Nephron (organoid): ENCODE results near the gene DHX32.

Experiments used
- H3K27ac Mint-ChIP-seq, 3 experiments: 2 replicates each; pipeline ENCODE4 v1.8.0; 2020; ENCODE audit warnings: mixed read lengths in 3 of 3, mild to moderate bottlenecking in 2 of 3, moderate library complexity in 1 of 3
- H3K27me3 Mint-ChIP-seq: 2 replicates; pipeline ENCODE4 v1.8.0; 2021; ENCODE audit warnings: low read depth, mild to moderate bottlenecking, moderate library complexity, mixed read lengths
- H3K36me3 Mint-ChIP-seq: 2 replicates; pipeline ENCODE4 v1.8.0; 2020; ENCODE audit warnings: low read depth, mixed read lengths
- H3K4me1 Mint-ChIP-seq: 2 replicates; pipeline ENCODE4 v1.8.0; 2020; ENCODE audit warnings: mixed read lengths
- H3K4me3 Mint-ChIP-seq, 3 experiments: 2 replicates each; pipeline ENCODE4 v1.8.0; 2020; ENCODE audit warnings: mild to moderate bottlenecking in 3 of 3, mixed read lengths in 3 of 3, moderate library complexity in 2 of 3
- H3K9me3 Mint-ChIP-seq: 2 replicates; pipeline ENCODE4 v1.8.0; 2020; ENCODE audit warnings: mixed read lengths
- CTCF ChIP-seq, 3 experiments: fragments of 200-600 bp; sonication (generic); IDR thresholded peaks; one replicate each; pipeline ENCODE4 v1.5.0; 2021; ENCODE audit warnings: antibody characterized with exemption in 3 of 3; ENCODE audit not compliant: unreplicated experiment in 3 of 3

The DHX32 gene

GRCh38 chr10:125820701-125821100 is 60.4 kb downstream of the DHX32 start:
- peak overlapping the region in 1 of 3 experiments; percentile 23 for H3K27ac Mint-ChIP-seq
- peaks cover 20% of the 10 kb centered on the region for H3K4me1 Mint-ChIP-seq
- no peak for TF ChIP-seq CTCF (IDR thresholded peaks at IDR 0.05; ENCODE audit: unreplicated experiment in 3 of 3)
- H3K9me3 Mint-ChIP-seq: no peaks in the 10 kb centered on the region
- H3K36me3 Mint-ChIP-seq: no peaks in the 10 kb centered on the region
- H3K27me3 Mint-ChIP-seq: no peaks in the 10 kb centered on the region
- peak overlapping the region; percentile 84 to 88 (median 86) for H3K4me3 Mint-ChIP-seq

GRCh38 chr10:125817337-125817946 is 63.6 kb downstream of the DHX32 start:
- H3K4me1 Mint-ChIP-seq: peaks cover 38% of the 10 kb centered on the region
- TF ChIP-seq CTCF (IDR thresholded peaks at IDR 0.05; ENCODE audit: unreplicated experiment in 3 of 3): no peak
- H3K4me3 Mint-ChIP-seq: no peak overlapping the region
- H3K27me3 Mint-ChIP-seq: no peaks in the 10 kb centered on the region
- no peak overlapping the region for H3K27ac Mint-ChIP-seq
- peaks cover 22% of the 10 kb centered on the region for H3K36me3 Mint-ChIP-seq
- no peaks in the 10 kb centered on the region for H3K9me3 Mint-ChIP-seq

- H3K4me1 Mint-ChIP-seq: peaks cover 33% of the 10 kb centered on the region
- H3K36me3 Mint-ChIP-seq: peaks cover 25% of the 10 kb centered on the region
Measured at GRCh38 chr10:125816548-125816947, 64.5 kb downstream of the DHX32 start.

GRCh38 chr10:125815764-125816163 is 65.3 kb downstream of the DHX32 start:
- no peak for TF ChIP-seq CTCF (IDR thresholded peaks at IDR 0.05; ENCODE audit: unreplicated experiment in 3 of 3)
- H3K4me3 Mint-ChIP-seq: no peak overlapping the region
- peaks cover 32% of the 10 kb centered on the region for H3K36me3 Mint-ChIP-seq
- peak overlapping the region in 2 of 3 experiments; percentile 8 to 39 for H3K27ac Mint-ChIP-seq
- no peaks in the 10 kb centered on the region for H3K9me3 Mint-ChIP-seq
- peaks cover 26% of the 10 kb centered on the region for H3K4me1 Mint-ChIP-seq
- H3K27me3 Mint-ChIP-seq: no peaks in the 10 kb centered on the region

More at GRCh38 chr10:125816548-125816947, 64.5 kb downstream of the DHX32 start:
- no peaks in the 10 kb centered on the region for H3K9me3 Mint-ChIP-seq
- H3K27ac Mint-ChIP-seq: no peak overlapping the region
- no peaks in the 10 kb centered on the region for H3K27me3 Mint-ChIP-seq
- no peak overlapping the region for H3K4me3 Mint-ChIP-seq
- TF ChIP-seq CTCF (IDR thresholded peaks at IDR 0.05; ENCODE audit: unreplicated experiment in 3 of 3): no peak

- no peak for TF ChIP-seq CTCF (IDR thresholded peaks at IDR 0.05; ENCODE audit: unreplicated experiment in 3 of 3)
- peaks cover 52% of the 10 kb centered on the region for H3K36me3 Mint-ChIP-seq
- no peaks in the 10 kb centered on the region for H3K27me3 Mint-ChIP-seq
- no peak overlapping the region for H3K4me3 Mint-ChIP-seq
- H3K4me1 Mint-ChIP-seq: peaks cover 24% of the 10 kb centered on the region
- peak overlapping the region in 1 of 3 experiments; percentile 46 for H3K27ac Mint-ChIP-seq
- no peaks in the 10 kb centered on the region for H3K9me3 Mint-ChIP-seq
Measured at GRCh38 chr10:125812128-125812750, 68.9 kb downstream of the DHX32 start.

GRCh38 chr10:125811251-125811650 is 69.8 kb downstream of the DHX32 start:
- Mint-ChIP-seq H3K36me3 (peaks cover 61% of the 10 kb centered on the region), H3K4me3 (no peak overlapping the region), H3K4me1 (peaks cover 23% of the 10 kb centered on the region), H3K27ac (peak overlapping the region in 2 of 3 experiments; percentile 53 to 79), H3K27me3 (no peaks in the 10 kb centered on the region), H3K9me3 (no peaks in the 10 kb centered on the region)
- TF ChIP-seq CTCF (IDR thresholded peaks at IDR 0.05; ENCODE audit: unreplicated experiment in 3 of 3): no peak
